ENCODE measurements around the gene MARK4. TPM values are rescaled to one million over a fixed set of nuclear protein-coding genes. Genes with fewer than 3 reads are reported as not detected.
A peak's percentile ranks its signal among the peaks of the same experiment; 100 is the strongest.

MARK4 gene
- polyA plus RNA-seq, 2 of the 4 experiments (the other 2 are of a cell fraction) = 6.3 to 7.8 TPM

DNA sequence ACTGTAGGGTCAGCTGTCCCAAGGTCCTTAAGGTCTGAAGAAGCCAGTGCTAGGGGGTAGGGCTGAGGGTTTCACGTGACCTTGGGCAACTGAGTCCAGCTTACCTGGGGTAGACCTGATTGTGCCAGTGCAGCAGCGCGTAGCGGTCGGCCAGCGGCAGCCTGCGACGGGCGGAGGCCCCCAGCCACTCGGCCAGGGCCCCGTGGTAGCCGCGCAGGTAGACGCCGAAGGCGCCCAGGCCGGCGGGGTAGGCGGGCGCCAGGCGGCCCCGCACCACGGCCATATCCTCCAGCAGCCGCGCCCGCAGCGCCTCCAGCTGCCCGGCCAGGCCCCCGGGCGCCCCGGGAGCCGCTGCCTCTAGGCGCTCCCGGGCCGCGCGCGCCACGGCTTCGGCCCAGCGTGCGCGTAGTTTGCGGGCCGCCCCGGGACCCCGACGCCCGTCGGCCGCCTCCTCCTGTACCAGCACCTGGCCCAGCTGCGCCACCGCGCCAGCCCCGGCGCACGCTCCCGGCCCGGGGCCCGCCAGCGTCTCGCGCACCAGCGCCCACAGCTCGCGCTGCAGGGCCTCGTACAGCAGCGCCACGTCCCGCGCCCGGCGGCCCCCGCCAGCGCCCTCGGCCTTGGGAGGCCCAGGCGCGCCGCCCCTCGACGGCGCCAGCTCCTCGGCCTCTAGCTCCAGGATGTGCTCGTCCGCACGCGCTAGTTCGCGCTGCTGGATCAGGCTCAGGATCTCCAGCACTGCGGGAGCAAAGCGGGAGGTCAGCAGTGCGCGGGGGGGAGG is 16.8 kb upstream of the MARK4 start:
- Histone ChIP-seq H3K4me3 (no peak overlapping the region), H3K9me3 (no peaks in the 10 kb centered on the region), H3K4me2 (no peak overlapping the region), H3K27ac (no peak overlapping the region), H3K4me1 (no peaks in the 10 kb centered on the region)
- TF ChIP-seq FOSB (CRISPR knock-in tag; IDR thresholded peaks at IDR 0.05) (no peak), RFX5 (IDR thresholded peaks at IDR 0.05) (no peak), RNF2 (IDR thresholded peaks at IDR 0.05; ENCODE audit: borderline replicate concordance, low read depth) (no peak), CHD4 (IDR thresholded peaks at IDR 0.05; ENCODE audit: borderline replicate concordance) (no peak)
- WGBS (ENCODE audit: missing lambda C conversion rate) = 84% methylated on average over 69 of the region's 93 CpGs
- ATAC-seq = peak in 1 of 2 experiments; percentile 12; a peak in 1 of 6 replicates
- ChIA-PET POLR2A (no interaction called here), CTCF (interaction anchor here (1.4 to 1.8 kb wide), 2 partner anchors 105 to 244 kb away, joined by 4 read pairs; no protein-coding TSS in a partner anchor)
- no peak for DNase-seq (ENCODE audit: low read depth in 1 of 2, low spot score in 1 of 2)
- FAIRE-seq = no peak

DNA sequence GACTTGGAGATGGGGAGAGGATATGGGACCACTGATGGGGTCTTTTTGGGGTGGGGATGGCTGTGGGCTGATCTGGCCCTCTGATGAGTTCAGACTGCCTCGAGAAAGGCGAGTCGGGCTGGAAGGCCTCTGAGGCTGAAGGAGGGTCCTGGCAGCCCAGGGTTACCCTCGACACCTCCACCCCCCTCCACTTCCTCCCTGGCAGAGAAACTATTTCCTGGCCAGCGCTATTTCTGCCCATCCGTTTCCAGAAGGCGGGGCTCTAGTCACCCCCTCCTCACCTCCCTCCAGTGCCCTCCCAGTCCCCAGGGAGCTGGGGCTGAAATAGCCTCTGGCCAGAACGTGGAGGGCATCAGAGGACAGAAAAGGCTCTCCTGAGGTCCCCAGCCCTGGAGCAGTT is 15.6 kb upstream of the MARK4 start:
- WGBS (ENCODE audit: missing lambda C conversion rate) = 60% methylated on average over 7 of the region's 8 CpGs
- ATAC-seq (no peak), DNase-seq (ENCODE audit: low read depth in 1 of 2, low spot score in 1 of 2) (no peak), FAIRE-seq (no peak)
- H3K4me3 ChIP-seq = no peak overlapping the region
- H3K9me3 ChIP-seq = no peaks in the 10 kb centered on the region
- H3K4me1 ChIP-seq = no peaks in the 10 kb centered on the region
- no peak overlapping the region for H3K27ac ChIP-seq
- H3K4me2 ChIP-seq = no peak overlapping the region
- CTCF ChIA-PET = interaction anchor here (0.6 kb wide), 1 partner anchor 196 kb away, joined by 3 read pairs; no protein-coding TSS in a partner anchor
- POLR2A ChIA-PET = no interaction called here
- no peak for TF ChIP-seq MYC (IDR thresholded peaks at IDR 0.05; ENCODE audit: borderline replicate concordance, low read length)
- TF ChIP-seq EP300 (IDR thresholded peaks at IDR 0.05) = no peak
- no peak for TF ChIP-seq HOXB13 (CRISPR knock-in tag; IDR thresholded peaks at IDR 0.05; ENCODE audit: low read depth)

DNA sequence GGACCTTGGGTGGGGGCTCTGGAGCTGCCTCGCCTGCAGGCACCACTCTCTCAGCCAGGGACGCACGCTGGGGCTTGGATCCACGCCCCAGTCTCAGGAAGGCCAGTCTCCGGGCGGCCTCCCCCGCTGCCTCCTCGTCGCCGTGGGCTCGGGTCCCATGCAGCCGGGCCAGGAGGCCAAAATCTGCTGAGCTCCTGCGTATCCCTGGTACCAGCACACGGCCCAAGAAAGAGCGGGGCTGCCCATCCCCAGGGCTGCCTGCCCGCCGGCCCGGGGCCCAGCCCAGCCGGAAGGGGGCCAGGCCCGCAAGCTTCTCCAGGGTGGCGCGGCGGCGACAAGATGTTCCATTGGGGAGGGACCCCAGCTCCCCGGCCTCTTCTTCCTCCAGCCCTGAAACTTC is 12.5 kb upstream of the MARK4 start:
- Histone ChIP-seq H3K27ac (no peak overlapping the region), H3K4me2 (no peak overlapping the region), H3K9me3 (no peaks in the 10 kb centered on the region), H3K4me3 (no peak overlapping the region), H3K4me1 (no peaks in the 10 kb centered on the region)
- DNase-seq (ENCODE audit: low read depth in 1 of 2, low spot score in 1 of 2) (no peak), FAIRE-seq (no peak), ATAC-seq (no peak; a peak in 2 of 6 replicates)
- POLR2A ChIA-PET = no interaction called here
- WGBS (ENCODE audit: missing lambda C conversion rate) = 81% methylated on average over 25 of the region's 25 CpGs
- CTCF ChIA-PET = interaction anchor here (0.5 to 1.8 kb wide), 8 partner anchors 11 to 255 kb away, joined by 3 to 11 read pairs (median 4); partner anchors contain the start of genes BLOC1S3 and TRAPPC6A
- TF ChIP-seq CHD2 (IDR thresholded peaks at IDR 0.05; ENCODE audit: low read length, partially characterized antibody) (no peak), CHD4 (IDR thresholded peaks at IDR 0.05; ENCODE audit: borderline replicate concordance) (no peak), HES2 (IDR thresholded peaks at IDR 0.05) (no peak), FOSB (CRISPR knock-in tag; IDR thresholded peaks at IDR 0.05) (no peak)

- Histone ChIP-seq H3K4me2 (no peak overlapping the region), H3K4me1 (no peaks in the 10 kb centered on the region), H3K9me3 (no peaks in the 10 kb centered on the region), H3K4me3 (no peak overlapping the region), H3K27ac (no peak overlapping the region)
- FAIRE-seq (no peak), ATAC-seq (no peak), DNase-seq (ENCODE audit: low read depth in 1 of 2, low spot score in 1 of 2) (no peak)
- POLR2A ChIA-PET = no interaction called here
- no peak for TF ChIP-seq SREBF2 (IDR thresholded peaks at IDR 0.05)
- TF ChIP-seq TFCP2L1 (CRISPR knock-in tag; IDR thresholded peaks at IDR 0.05) = no peak
- CTCF ChIA-PET = interaction anchor here (1.2 to 1.3 kb wide), 2 partner anchors 16 to 96 kb away, joined by 3 read pairs; no protein-coding TSS in a partner anchor
- 62% methylated on average over 13 of the region's 13 CpGs for WGBS (ENCODE audit: missing lambda C conversion rate)
Measured at GRCh38 chr19:45243144-45243732, 7.8 kb upstream of the MARK4 start.

- POLR2A ChIA-PET = no interaction called here
- DNase-seq (ENCODE audit: low read depth in 1 of 2, low spot score in 1 of 2) (no peak), FAIRE-seq (no peak), ATAC-seq (no peak)
- TF ChIP-seq HDAC2 (IDR thresholded peaks at IDR 0.05) = no peak
- no peak for TF ChIP-seq NR3C1 (IDR thresholded peaks at IDR 0.05)
- no peak for TF ChIP-seq BHLHE40 (IDR thresholded peaks at IDR 0.05; ENCODE audit: low read depth, low read length)
- TF ChIP-seq NFE2L2 (conservative IDR thresholded peaks at IDR 0.05; ENCODE audit: low read length) = no peak
- no peak for TF ChIP-seq MAFK (IDR thresholded peaks at IDR 0.05; ENCODE audit: partially characterized antibody)
- TF ChIP-seq SREBF2 (IDR thresholded peaks at IDR 0.05) = no peak
- no peak for TF ChIP-seq RARB (CRISPR knock-in tag; IDR thresholded peaks at IDR 0.05)
- no peak for TF ChIP-seq ELK1 (IDR thresholded peaks at IDR 0.05; ENCODE audit: low read depth, low read length)
- TF ChIP-seq CHD4 (IDR thresholded peaks at IDR 0.05; ENCODE audit: borderline replicate concordance) = no peak
- TF ChIP-seq NPAS2 (CRISPR knock-in tag; IDR thresholded peaks at IDR 0.05; ENCODE audit: borderline replicate concordance) = no peak
- TF ChIP-seq CBX2 (IDR thresholded peaks at IDR 0.05; ENCODE audit: borderline replicate concordance, low read depth) = no peak
- TF ChIP-seq SMC3 (IDR thresholded peaks at IDR 0.05) = no peak
- TF ChIP-seq ZSCAN20 (CRISPR knock-in tag; IDR thresholded peaks at IDR 0.05) = no peak
- TF ChIP-seq, protein P1, sequence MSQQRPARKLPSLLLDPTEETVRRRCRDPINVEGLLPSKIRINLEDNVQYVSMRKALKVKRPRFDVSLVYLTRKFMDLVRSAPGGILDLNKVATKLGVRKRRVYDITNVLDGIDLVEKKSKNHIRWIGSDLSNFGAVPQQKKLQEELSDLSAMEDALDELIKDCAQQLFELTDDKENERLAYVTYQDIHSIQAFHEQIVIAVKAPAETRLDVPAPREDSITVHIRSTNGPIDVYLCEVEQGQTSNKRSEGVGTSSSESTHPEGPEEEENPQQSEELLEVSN (IDR thresholded peaks at IDR 0.05; ENCODE audit: borderline replicate concordance, low read depth) = no peak
- Histone ChIP-seq H3K27ac (no peak overlapping the region), H3K4me3 (no peak overlapping the region), H3K4me2 (no peak overlapping the region), H3K4me1 (no peaks in the 10 kb centered on the region), H3K9me3 (no peaks in the 10 kb centered on the region)
- WGBS (ENCODE audit: missing lambda C conversion rate) = 53% methylated on average over 15 of the region's 15 CpGs
- CTCF ChIA-PET = interaction anchor here (1.4 kb wide), 1 partner anchor 94 kb away, joined by 4 read pairs; no protein-coding TSS in a partner anchor
Measured at GRCh38 chr19:45244133-45244794, 6.8 kb upstream of the MARK4 start.
